ENCODE results near the gene NAT16. TPM values are rescaled to one million over a fixed set of nuclear protein-coding genes. Genes with fewer than 3 reads are reported as not detected.
"Not testable (repeated sequence)": the region's sequence is repeated elsewhere in the genome, so short reads cannot be mapped to it uniquely, and the experiment has no call there.

Gene NAT16
- total RNA-seq, 2 experiments from 2014 or later, result not detected

GRCh38 chr7:101153969-101154692, 26.0 kb downstream of the NAT16 start, which contains the start of gene AP1S1:
AP1S1 (plus strand) TSS chr7:101154476; CDS start chr7:101154515, 39 bp downstream.
- Mint-ChIP-seq H3K9me3 (ENCODE audit: insufficient read depth) (no peaks in the 10 kb centered on the region), H3K4me1 (ENCODE audit: low read depth) (peaks cover 14% of the 10 kb centered on the region), H3K27ac (peak within 1 kb of the TSS; percentile 76), H3K4me3 (peak within 1 kb of the TSS; percentile 80), H3K36me3 (ENCODE audit: low read depth) (peaks cover 14% of the 10 kb centered on the region), H3K27me3 (ENCODE audit: low read depth) (peaks cover 17% of the 10 kb centered on the region)
- ChIA-PET POLR2A (interaction anchor here (0.7 kb wide), 1 partner anchor 40 kb away, joined by 3 read pairs; no protein-coding TSS in a partner anchor), CTCF (interaction anchor here (3.0 to 3.1 kb wide), 2 partner anchors 10 to 38 kb away, joined by 12 to 32 read pairs; no protein-coding TSS in a partner anchor)
- DNase-seq (peak; percentile 96), ATAC-seq (peak; percentile 86)

DNA sequence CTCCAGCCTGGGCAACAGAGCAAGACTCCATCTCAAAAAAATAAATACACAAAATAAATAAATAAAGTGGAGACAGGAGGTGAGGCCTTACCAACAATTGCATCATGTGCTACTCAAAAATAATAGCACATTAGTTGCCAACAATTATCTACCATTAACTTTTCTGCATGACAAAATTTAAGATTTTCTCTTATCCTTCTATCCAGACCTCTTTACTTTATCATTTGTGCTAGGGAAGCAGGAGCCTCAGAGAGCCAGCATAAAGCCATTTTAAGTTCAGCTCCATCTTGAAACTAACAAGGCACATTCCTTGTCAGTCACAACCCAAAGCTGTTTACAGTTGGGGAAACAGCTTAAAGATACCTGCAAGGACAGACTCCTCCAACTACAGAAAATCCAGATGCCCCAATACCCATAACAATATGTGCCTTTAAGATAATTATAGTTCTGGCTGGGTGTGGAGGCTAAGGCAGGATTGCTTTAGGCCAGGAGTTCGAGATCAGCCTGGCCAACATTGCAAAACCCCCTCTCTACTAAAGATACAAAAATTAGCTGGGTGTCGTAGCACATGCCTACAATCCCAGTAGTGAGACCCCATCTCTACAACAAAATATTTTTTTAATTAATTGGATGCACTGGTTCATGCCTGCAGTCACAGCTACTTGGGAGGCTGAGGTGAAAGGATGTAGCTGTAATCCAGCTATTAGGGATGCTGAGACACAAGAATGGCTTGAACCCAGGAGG, 28.0 kb downstream of the NAT16 start:
- ATAC-seq (no peak), DNase-seq (no peak)
- H3K27me3 Mint-ChIP-seq (ENCODE audit: low read depth), result peaks cover 25% of the 10 kb centered on the region
- ChIA-PET POLR2A (interaction anchor here (1.3 kb wide), 1 partner anchor 22 kb away, joined by 3 read pairs; no protein-coding TSS in a partner anchor), CTCF (interaction anchor here (1.8 to 3.1 kb wide), 3 partner anchors 8 to 41 kb away, joined by 5 to 32 read pairs (median 12); no protein-coding TSS in a partner anchor)
- H3K27ac Mint-ChIP-seq, result no peak overlapping the region
- H3K4me3 Mint-ChIP-seq, result no peak overlapping the region
- H3K36me3 Mint-ChIP-seq (ENCODE audit: low read depth), result peaks cover 5% of the 10 kb centered on the region
- peaks cover 21% of the 10 kb centered on the region for H3K4me1 Mint-ChIP-seq (ENCODE audit: low read depth)
- H3K9me3 Mint-ChIP-seq (ENCODE audit: insufficient read depth), result no peaks in the 10 kb centered on the region

- no peak for DNase-seq
- H3K4me1 Mint-ChIP-seq (ENCODE audit: low read depth), result peaks cover 51% of the 10 kb centered on the region
- no peak overlapping the region for H3K4me3 Mint-ChIP-seq
- peak overlapping the region; percentile 55 for H3K27ac Mint-ChIP-seq
- ATAC-seq, result no peak
- CTCF ChIA-PET, result interaction anchor here (0.6 to 14.9 kb wide), 12 partner anchors 14 to 545 kb away, joined by 3 to 232 read pairs (median 4); partner anchors contain the start of gene SERPINE1
- no peaks in the 10 kb centered on the region for H3K9me3 Mint-ChIP-seq (ENCODE audit: insufficient read depth)
- H3K27me3 Mint-ChIP-seq (ENCODE audit: low read depth), result peaks cover 21% of the 10 kb centered on the region
- no peaks in the 10 kb centered on the region for H3K36me3 Mint-ChIP-seq (ENCODE audit: low read depth)
- POLR2A ChIA-PET, result interaction anchor here (0.7 to 1.2 kb wide), 2 partner anchors 54 to 300 kb away, joined by 3 to 4 read pairs; no protein-coding TSS in a partner anchor
Observed at GRCh38 chr7:101140746-101141382, 39.2 kb downstream of the NAT16 start.

DNA sequence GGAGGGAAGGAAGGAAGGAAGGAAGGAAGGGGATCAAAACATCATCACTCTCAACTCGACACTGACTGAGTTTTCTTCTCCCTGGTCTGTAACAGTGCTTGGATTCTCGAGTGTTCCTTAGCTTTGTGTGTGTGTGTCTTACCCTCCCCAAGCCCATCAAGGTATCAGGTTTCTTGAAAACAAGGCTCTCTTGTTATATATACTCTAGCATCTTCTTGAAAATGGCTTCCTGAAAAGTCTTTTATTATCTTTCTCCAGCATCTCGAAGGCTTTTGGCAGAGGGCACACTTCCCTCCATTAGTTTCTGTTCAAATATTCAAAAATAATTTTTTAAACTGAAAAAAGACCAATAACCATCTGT, 39.8 kb downstream of the NAT16 start:
- ChIA-PET CTCF (interaction anchor here (0.7 to 14.9 kb wide), 9 partner anchors 14 to 143 kb away, joined by 3 to 232 read pairs (median 7); partner anchors contain the start of gene SERPINE1), POLR2A (interaction anchor here (0.7 to 1.2 kb wide), 2 partner anchors 53 to 300 kb away, joined by 3 to 4 read pairs; no protein-coding TSS in a partner anchor)
- H3K4me3 Mint-ChIP-seq, result no peak overlapping the region
- no peaks in the 10 kb centered on the region for H3K36me3 Mint-ChIP-seq (ENCODE audit: low read depth)
- ATAC-seq, result no peak
- peaks cover 19% of the 10 kb centered on the region for H3K27me3 Mint-ChIP-seq (ENCODE audit: low read depth)
- H3K4me1 Mint-ChIP-seq (ENCODE audit: low read depth), result peaks cover 51% of the 10 kb centered on the region
- DNase-seq, result no peak
- H3K9me3 Mint-ChIP-seq (ENCODE audit: insufficient read depth), result no peaks in the 10 kb centered on the region
- peak overlapping the region; percentile 67 for H3K27ac Mint-ChIP-seq

- POLR2A ChIA-PET, result interaction anchor here (0.7 kb wide), 2 partner anchors 12 to 43 kb away, joined by 3 to 5 read pairs; partner anchors contain the start of gene SERPINE1
- ATAC-seq (peak; percentile 90), DNase-seq (peak; percentile 91)
- Mint-ChIP-seq H3K27ac (peak overlapping the region; percentile 82), H3K4me1 (ENCODE audit: low read depth) (peaks cover 47% of the 10 kb centered on the region), H3K36me3 (ENCODE audit: low read depth) (no peaks in the 10 kb centered on the region), H3K4me3 (peak overlapping the region; percentile 54), H3K27me3 (ENCODE audit: low read depth) (peaks cover 16% of the 10 kb centered on the region), H3K9me3 (ENCODE audit: insufficient read depth) (no peaks in the 10 kb centered on the region)
- CTCF ChIA-PET, result interaction anchor here (0.6 to 14.9 kb wide), 10 partner anchors 8 to 237 kb away, joined by 3 to 232 read pairs (median 4); partner anchors contain the start of genes SERPINE1 and TRIM56
Observed at GRCh38 chr7:101138213-101138870, 41.8 kb downstream of the NAT16 start.

GRCh38 chr7:101137651-101138212, 42.4 kb downstream of the NAT16 start:
- peaks cover 45% of the 10 kb centered on the region for H3K4me1 Mint-ChIP-seq (ENCODE audit: low read depth)
- no peaks in the 10 kb centered on the region for H3K9me3 Mint-ChIP-seq (ENCODE audit: insufficient read depth)
- no peaks in the 10 kb centered on the region for H3K36me3 Mint-ChIP-seq (ENCODE audit: low read depth)
- CTCF ChIA-PET, result interaction anchor here (0.9 to 14.9 kb wide), 8 partner anchors 13 to 236 kb away, joined by 3 to 232 read pairs (median 4); partner anchors contain the start of genes SERPINE1 and TRIM56
- H3K27me3 Mint-ChIP-seq (ENCODE audit: low read depth), result peaks cover 19% of the 10 kb centered on the region
- H3K4me3 Mint-ChIP-seq, result peak overlapping the region; percentile 54
- ATAC-seq (no peak), DNase-seq (no peak)
- peak overlapping the region; percentile 82 for H3K27ac Mint-ChIP-seq
- POLR2A ChIA-PET, result interaction anchor here (0.7 kb wide), 1 partner anchor 11 kb away, joined by 3 read pairs; the partner anchor contains the start of gene SERPINE1

DNA sequence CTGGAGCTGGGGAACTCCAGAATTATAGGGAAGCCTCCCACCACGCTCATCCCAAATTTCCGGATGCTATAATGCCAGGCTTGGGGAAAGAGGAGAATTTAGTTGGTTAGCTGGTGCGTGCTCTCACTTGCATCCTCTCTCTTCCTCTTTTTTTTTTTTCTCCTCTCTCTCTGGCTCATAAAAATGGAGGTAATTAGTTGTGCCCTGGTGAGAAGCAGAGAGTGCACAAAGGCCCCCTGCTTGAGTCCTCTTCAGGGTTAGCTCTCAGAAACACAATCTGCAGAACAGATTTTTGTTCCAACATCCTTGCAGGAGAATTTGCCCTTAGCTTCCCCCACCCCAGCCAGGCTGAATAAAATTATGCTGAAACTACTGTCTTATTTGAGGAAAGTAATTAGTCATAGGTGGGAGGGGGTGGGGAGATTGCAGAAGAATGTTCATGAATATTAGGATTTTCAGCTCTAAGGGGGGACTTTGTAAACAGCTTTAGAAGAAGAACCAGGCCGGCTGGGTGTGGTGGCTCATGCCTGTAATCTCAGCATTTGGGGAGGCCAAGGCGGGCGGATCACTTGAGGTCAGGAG, 45.6 kb downstream of the NAT16 start:
- POLR2A ChIA-PET, result no interaction called here
- Mint-ChIP-seq H3K27me3 (ENCODE audit: low read depth) (peaks cover 25% of the 10 kb centered on the region), H3K9me3 (ENCODE audit: insufficient read depth) (no peaks in the 10 kb centered on the region), H3K27ac (no peak overlapping the region), H3K4me1 (ENCODE audit: low read depth) (peaks cover 25% of the 10 kb centered on the region), H3K36me3 (ENCODE audit: low read depth) (peaks cover 2% of the 10 kb centered on the region), H3K4me3 (no peak overlapping the region)
- ATAC-seq (no peak), DNase-seq (no peak)
- CTCF ChIA-PET, result interaction anchor here (1.1 to 3.7 kb wide), 3 partner anchors 9 to 11 kb away, joined by 4 to 25 read pairs (median 4); no protein-coding TSS in a partner anchor

DNA sequence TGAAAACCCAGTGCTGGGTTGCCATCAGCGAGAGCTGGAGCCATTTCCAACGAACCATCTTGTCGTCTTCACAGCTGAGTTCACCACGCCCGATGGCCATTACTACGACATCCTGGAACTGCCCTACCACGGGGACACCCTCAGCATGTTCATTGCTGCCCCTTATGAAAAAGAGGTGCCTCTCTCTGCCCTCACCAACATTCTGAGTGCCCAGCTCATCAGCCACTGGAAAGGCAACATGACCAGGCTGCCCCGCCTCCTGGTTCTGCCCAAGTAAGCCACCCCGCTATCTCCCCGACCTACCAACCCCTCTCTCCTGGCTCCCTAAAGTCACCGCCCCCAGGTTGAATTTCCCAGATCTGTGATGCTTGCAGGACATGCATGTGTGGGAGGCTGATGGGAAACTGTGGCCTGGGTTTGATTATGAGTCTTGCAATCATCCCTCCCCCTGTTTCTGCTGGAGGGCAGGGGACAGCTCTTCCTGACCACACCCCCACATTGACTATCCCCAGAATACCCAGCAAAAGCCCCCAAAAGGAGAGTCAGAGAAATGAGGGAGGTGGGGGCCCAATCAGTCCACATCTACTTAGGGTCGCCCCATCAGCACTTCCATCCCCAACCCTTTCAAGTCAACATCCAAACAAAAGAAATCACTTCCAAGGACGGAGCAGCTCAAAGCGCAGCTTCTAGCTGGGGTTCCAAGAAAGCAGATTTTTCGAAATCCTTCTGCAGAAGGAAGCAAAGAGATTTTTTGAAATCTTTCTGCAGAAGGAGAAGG, 46.3 kb downstream of the NAT16 start:
- DNase-seq (no peak), ATAC-seq (no peak)
- H3K4me1 Mint-ChIP-seq (ENCODE audit: low read depth), result peaks cover 21% of the 10 kb centered on the region
- CTCF ChIA-PET, result interaction anchor here (1.1 to 3.7 kb wide), 4 partner anchors 8 to 59 kb away, joined by 4 to 25 read pairs (median 7); no protein-coding TSS in a partner anchor
- H3K27me3 Mint-ChIP-seq (ENCODE audit: low read depth), result peaks cover 25% of the 10 kb centered on the region
- POLR2A ChIA-PET, result no interaction called here
- no peak overlapping the region for H3K4me3 Mint-ChIP-seq
- H3K9me3 Mint-ChIP-seq (ENCODE audit: insufficient read depth), result no peaks in the 10 kb centered on the region
- H3K27ac Mint-ChIP-seq, result no peak overlapping the region
- H3K36me3 Mint-ChIP-seq (ENCODE audit: low read depth), result peaks cover 2% of the 10 kb centered on the region

DNA sequence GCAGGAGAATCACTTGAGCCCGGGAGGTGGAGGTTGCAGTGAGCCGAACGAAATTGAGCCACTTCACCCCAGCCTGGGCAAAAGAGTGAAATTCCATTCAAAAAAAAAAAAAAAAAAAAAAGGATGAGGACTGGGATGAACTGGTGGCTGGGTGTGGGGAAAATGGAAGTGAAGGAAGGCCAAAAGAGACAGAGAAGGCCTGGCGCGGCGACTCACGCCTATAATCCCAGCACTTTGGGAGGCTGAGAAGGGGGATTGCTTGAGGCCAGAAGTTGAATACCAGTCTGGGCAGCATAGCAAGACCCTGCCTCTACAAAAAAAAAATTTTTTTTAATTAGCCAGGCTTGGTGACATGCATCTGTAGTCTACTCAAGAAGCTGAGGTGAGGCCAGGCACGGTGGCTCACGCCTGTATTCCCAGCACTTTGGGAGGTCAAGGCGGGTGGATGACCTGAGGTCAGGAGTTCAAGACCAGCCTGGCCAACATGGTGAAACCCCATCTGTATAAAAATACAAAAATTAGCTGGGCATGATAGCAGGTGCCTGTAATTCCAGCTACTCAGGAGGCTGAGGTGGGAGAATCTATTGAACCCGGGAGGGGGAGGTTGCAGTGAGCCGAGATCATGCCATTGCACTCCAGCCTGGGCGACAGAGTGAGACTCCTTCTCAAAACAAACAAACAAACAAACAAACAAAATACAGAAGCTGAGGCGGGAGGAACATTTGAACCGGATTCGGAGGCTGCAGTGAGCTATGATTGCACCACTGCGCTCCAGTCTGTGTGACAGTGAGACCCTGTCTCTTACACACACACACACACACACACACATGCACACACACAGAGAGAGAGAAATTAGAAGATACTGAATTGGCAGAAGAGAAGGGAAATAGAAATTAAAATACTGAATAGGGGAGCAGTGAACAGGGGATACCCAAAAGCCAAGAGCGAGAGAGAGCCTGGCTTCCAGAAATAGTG, 47.2 kb downstream of the NAT16 start:
- Mint-ChIP-seq H3K4me1 (ENCODE audit: low read depth) (peaks cover 20% of the 10 kb centered on the region), H3K27me3 (ENCODE audit: low read depth) (peaks cover 31% of the 10 kb centered on the region)
- H3K27ac Mint-ChIP-seq; H3K4me3 Mint-ChIP-seq; H3K36me3 Mint-ChIP-seq (ENCODE audit: low read depth); ATAC-seq; POLR2A ChIA-PET; H3K9me3 Mint-ChIP-seq (ENCODE audit: insufficient read depth); DNase-seq: not testable (repeated sequence)
- CTCF ChIA-PET, result interaction anchor here (2.7 to 3.7 kb wide), 2 partner anchors 11 to 60 kb away, joined by 10 to 25 read pairs; no protein-coding TSS in a partner anchor

Measured in activated CD8-positive, alpha-beta T cell treated with anti-CD3 and anti-CD28 coated beads, Interleukin-2, amount 10 ng/mL, durations not matched to agents 7 days and 5 days (primary cell).